Islet of Langerhans (tissue), 1 donor: ENCODE data around the gene ENTPD8.

ENCODE experiments used
- FAIRE-seq: peaks from one replicate; lab custom pipeline; 2011; peaks lifted over from hg19 to GRCh38; lab: Jason Lieb, UNC

Gene ENTPD8

GRCh38 chr9:137447722-137448601 lies 6.8 kb upstream of the ENTPD8 start:
- FAIRE-seq = no peak

- no peak for FAIRE-seq
Measured at GRCh38 chr9:137446851-137447471, 5.8 kb upstream of the ENTPD8 start.

GRCh38 chr9:137445930-137446431 lies 4.8 kb upstream of the ENTPD8 start:
- no peak for FAIRE-seq

- no peak for FAIRE-seq
Measured at GRCh38 chr9:137445275-137445807, 4.2 kb upstream of the ENTPD8 start.

- FAIRE-seq = no peak
Measured at GRCh38 chr9:137444106-137444790, 3.1 kb upstream of the ENTPD8 start.

- no peak for FAIRE-seq
Measured at GRCh38 chr9:137441935-137442321, 771 bp upstream of the ENTPD8 start.

GRCh38 chr9:137439158-137439714 lies 1.9 kb downstream of the ENTPD8 start:
- no peak for FAIRE-seq

- FAIRE-seq = no peak
Measured at GRCh38 chr9:137438591-137439157, 2.5 kb downstream of the ENTPD8 start.

GRCh38 chr9:137437691-137438590 lies 3.2 kb downstream of the ENTPD8 start:
- no peak for FAIRE-seq

- no peak for FAIRE-seq
Measured at GRCh38 chr9:137436761-137437600, 4.2 kb downstream of the ENTPD8 start.

- FAIRE-seq = no peak
Measured at GRCh38 chr9:137435980-137436760, 5.0 kb downstream of the ENTPD8 start.

- FAIRE-seq = no peak
Measured at GRCh38 chr9:137435381-137435891, 5.7 kb downstream of the ENTPD8 start.

GRCh38 chr9:137434498-137435380 lies 6.4 kb downstream of the ENTPD8 start:
- no peak for FAIRE-seq

- FAIRE-seq = no peak
Measured at GRCh38 chr9:137433916-137434431, 7.2 kb downstream of the ENTPD8 start.

GRCh38 chr9:137433349-137433915 lies 7.7 kb downstream of the ENTPD8 start:
- FAIRE-seq = no peak

GRCh38 chr9:137432687-137433348 lies 8.3 kb downstream of the ENTPD8 start:
- FAIRE-seq = no peak
